ENCODE results near the gene C1orf122.

C1orf122 gene

GRCh38 chr1:37782491-37782890, 25.1 kb upstream of the C1orf122 start:
- ChIA-PET POLR2A (no interaction called here), CTCF (no interaction called here)
- TF ChIP-seq TARDBP (IDR thresholded peaks at IDR 0.05): no peak
- no peak for TF ChIP-seq CTBP1 (IDR thresholded peaks at IDR 0.05; ENCODE audit: borderline replicate concordance)
- no peak for TF ChIP-seq ZNF384 (IDR thresholded peaks at IDR 0.05)
- no peak for TF ChIP-seq LEF1 (IDR thresholded peaks at IDR 0.05; ENCODE audit: borderline replicate concordance)
- TF ChIP-seq L3MBTL2 (conservative IDR thresholded peaks at IDR 0.05): no peak
- no peak for TF ChIP-seq FOXM1 (IDR thresholded peaks at IDR 0.05; ENCODE audit: borderline replicate concordance)
- TF ChIP-seq SP1 (IDR thresholded peaks at IDR 0.05): no peak
- TF ChIP-seq BHLHE40 (IDR thresholded peaks at IDR 0.05; ENCODE audit: borderline replicate concordance): no peak
- no peak for TF ChIP-seq FOXA1 (IDR thresholded peaks at IDR 0.05)
- no peak for TF ChIP-seq SUZ12 (IDR thresholded peaks at IDR 0.05)
- TF ChIP-seq ELF4 (IDR thresholded peaks at IDR 0.05): no peak
- no peak for TF ChIP-seq PKNOX1 (IDR thresholded peaks at IDR 0.05)
- no peak for DNase-seq (ENCODE audit: extremely low spot score)

- ChIA-PET CTCF (no interaction called here), POLR2A (interaction anchor here (3.3 kb wide), 1 partner anchor 14 kb away, joined by 32 read pairs; the partner anchor contains the start of genes C1orf122 and YRDC)
- TF ChIP-seq SUZ12 (IDR thresholded peaks at IDR 0.05) (no peak), ELF4 (IDR thresholded peaks at IDR 0.05) (no peak), FOXK2 (IDR thresholded peaks at IDR 0.05) (no peak), L3MBTL2 (conservative IDR thresholded peaks at IDR 0.05) (no peak), ARNT (IDR thresholded peaks at IDR 0.05) (no peak), FOXM1 (IDR thresholded peaks at IDR 0.05; ENCODE audit: borderline replicate concordance) (no peak), PKNOX1 (IDR thresholded peaks at IDR 0.05) (no peak), ZNF384 (IDR thresholded peaks at IDR 0.05) (no peak), LEF1 (IDR thresholded peaks at IDR 0.05; ENCODE audit: borderline replicate concordance) (no peak), BHLHE40 (IDR thresholded peaks at IDR 0.05; ENCODE audit: borderline replicate concordance) (no peak), CTBP1 (IDR thresholded peaks at IDR 0.05; ENCODE audit: borderline replicate concordance) (no peak)
- DNase-seq (ENCODE audit: extremely low spot score): no peak
These were observed 14.5 kb upstream of the C1orf122 start for GRCh38 chr1:37792943-37793686.

GRCh38 chr1:37793773-37794371, 13.7 kb upstream of the C1orf122 start, which contains the start of gene MANEAL:
MANEAL (plus strand) TSS chr1:37793847; CDS start chr1:37794183, 336 bp downstream.
- DNase-seq (ENCODE audit: extremely low spot score): peak; percentile 79
- CTCF ChIA-PET: no interaction called here
- TF ChIP-seq BHLHE40 (IDR thresholded peaks at IDR 0.05; ENCODE audit: borderline replicate concordance) (no peak), SUZ12 (IDR thresholded peaks at IDR 0.05) (no peak), L3MBTL2 (conservative IDR thresholded peaks at IDR 0.05) (peak; percentile 55; the same call in 1 of the 2 replicates), HDGF (IDR thresholded peaks at IDR 0.05; ENCODE audit: borderline replicate concordance) (no peak), TARDBP (IDR thresholded peaks at IDR 0.05) (no peak), FOXM1 (IDR thresholded peaks at IDR 0.05; ENCODE audit: borderline replicate concordance) (peak; percentile 29; the same call in 1 of the 2 replicates), PKNOX1 (IDR thresholded peaks at IDR 0.05) (no peak), CTBP1 (IDR thresholded peaks at IDR 0.05; ENCODE audit: borderline replicate concordance) (no peak; the same call in 1 of the 2 replicates), SP1 (IDR thresholded peaks at IDR 0.05) (no peak), ARNT (IDR thresholded peaks at IDR 0.05) (no peak), ELF4 (IDR thresholded peaks at IDR 0.05) (no peak), NFRKB (IDR thresholded peaks at IDR 0.05) (no peak), LEF1 (IDR thresholded peaks at IDR 0.05; ENCODE audit: borderline replicate concordance) (0 out of 2 replicates have a peak, but pooled peaks have one; percentile 12), FOXK2 (IDR thresholded peaks at IDR 0.05) (no peak), FOXA1 (IDR thresholded peaks at IDR 0.05) (no peak), ZNF384 (IDR thresholded peaks at IDR 0.05) (no peak)
- POLR2A ChIA-PET: interaction anchor here (0.6 to 3.3 kb wide), 5 partner anchors 13 to 103 kb away, joined by 3 to 32 read pairs (median 4); partner anchors contain the start of genes C1orf122, MTF1 and YRDC

GRCh38 chr1:37794372-37795339, 12.9 kb upstream of the C1orf122 start:
- no peak for DNase-seq (ENCODE audit: extremely low spot score)
- TF ChIP-seq CTBP1 (IDR thresholded peaks at IDR 0.05; ENCODE audit: borderline replicate concordance) (no peak), ELF4 (IDR thresholded peaks at IDR 0.05) (no peak), LEF1 (IDR thresholded peaks at IDR 0.05; ENCODE audit: borderline replicate concordance) (no peak), HDGF (IDR thresholded peaks at IDR 0.05; ENCODE audit: borderline replicate concordance) (no peak), BHLHE40 (IDR thresholded peaks at IDR 0.05; ENCODE audit: borderline replicate concordance) (no peak), ZNF384 (IDR thresholded peaks at IDR 0.05) (no peak), SUZ12 (IDR thresholded peaks at IDR 0.05) (no peak), ARNT (IDR thresholded peaks at IDR 0.05) (no peak)
- CTCF ChIA-PET: no interaction called here
- POLR2A ChIA-PET: interaction anchor here (0.6 to 3.3 kb wide), 5 partner anchors 12 to 104 kb away, joined by 3 to 32 read pairs (median 4); partner anchors contain the start of genes C1orf122, MTF1 and YRDC
